H1 (cell line): ENCODE data around the gene DYNLT2B. TPM values are rescaled to one million over a fixed set of nuclear protein-coding genes. Genes with fewer than 3 reads are reported as not detected.

Experiments used
- CHD7 ChIP-seq: fragments of 300-600 bp; sonication (generic); IDR thresholded peaks from 2 replicates; pipeline ENCODE4 v1.7.1; 2012; ENCODE audit warnings: low read length, moderate library complexity, mild to moderate bottlenecking, inconsistent platforms; ENCODE audit not compliant: insufficient replicate concordance
- EP300 ChIP-seq, 2 experiments: IDR thresholded peaks; 1 replicate in 1 of 2; 2 replicates in 1 of 2; pipeline ENCODE4 v1.6.1; 2011 to 2012; ENCODE audit warnings: low read depth in 2 of 2, low read length in 2 of 2, mild to moderate bottlenecking in 2 of 2, borderline replicate concordance in 1 of 2, inconsistent platforms in 1 of 2, moderate library complexity in 1 of 2
- GABPA ChIP-seq: IDR thresholded peaks from 2 replicates; pipeline ENCODE4 v1.6.1; 2011; ENCODE audit warnings: mild to moderate bottlenecking, low read length, moderate library complexity, borderline replicate concordance; ENCODE audit not compliant: insufficient read depth
- MAFK ChIP-seq: IDR thresholded peaks from 2 replicates; pipeline ENCODE4 v1.6.1; 2012; ENCODE audit warnings: low read depth, mild to moderate bottlenecking, improper control_type of control experiment, low read length
- POU5F1 ChIP-seq: IDR thresholded peaks from 2 replicates; pipeline ENCODE4 v1.6.1; 2011; ENCODE audit warnings: low read depth, mild to moderate bottlenecking, low read length, moderate library complexity
- polyA plus RNA-seq, 7 experiments: library from polyadenylated mRNA; depleted of rRNA in 3 of 7; stranded (reverse) in 5 of 7; unstranded in 2 of 7; fragments of >200 nt in 5 of 7; fragments of 200-250 nt in 2 of 7; gene quantifications; 1 replicate in 5 of 7; 2 replicates in 1 of 7; 4 replicates in 1 of 7; pipeline versions ENCODE4 v1.2.1 to v1.2.3, GENCODE V29; 2011 to 2013; ENCODE audit warnings: missing spikeins in 2 of 7, mixed read lengths in 2 of 7
- total RNA-seq: library from RNA; stranded (reverse); fragmentation: NEBNext Ultra II Directional; extraction: Animal tissue kit (Norgen Biotek cat#: 25700); gene quantifications from 2 replicates; pipeline ENCODE4 v1.2.1, GENCODE V29; 2021
- TF ChIP-seq, protein P1 (sequence below): IDR thresholded peaks from 2 replicates; pipeline ENCODE4 v1.6.1; 2012; ENCODE audit warnings: inconsistent platforms

Gene DYNLT2B
- total and polyA plus RNA-seq, 2 of the 8 experiments (the other 6 are each of a cell fraction or from before 2014, with no cell fraction given): 10.9 to 22.2 TPM

GRCh38 chr3:196251918-196252317, 66.1 kb downstream of the DYNLT2B start (continued):
- TF ChIP-seq MAFK (no peak), EP300 (IDR thresholded peaks at IDR 0.05; ENCODE audit: borderline replicate concordance in 1 of 2, low read depth in 2 of 2, low read length in 2 of 2) (no peak), GABPA (no peak), POU5F1 (no peak), CHD7 (no peak)
- TF ChIP-seq, protein P1, sequence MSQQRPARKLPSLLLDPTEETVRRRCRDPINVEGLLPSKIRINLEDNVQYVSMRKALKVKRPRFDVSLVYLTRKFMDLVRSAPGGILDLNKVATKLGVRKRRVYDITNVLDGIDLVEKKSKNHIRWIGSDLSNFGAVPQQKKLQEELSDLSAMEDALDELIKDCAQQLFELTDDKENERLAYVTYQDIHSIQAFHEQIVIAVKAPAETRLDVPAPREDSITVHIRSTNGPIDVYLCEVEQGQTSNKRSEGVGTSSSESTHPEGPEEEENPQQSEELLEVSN: no peak
